HepG2 (cell line): ENCODE measurements around the gene HOXA6. TPM values are rescaled to one million over a fixed set of nuclear protein-coding genes. Genes with fewer than 3 reads are reported as not detected.

Experiments
- ATAC-seq: fragments of 200-7000 bp; cut with Tn5 transposase; 3 replicates; pipeline ENCODE4 v1.9.1; 2020; ENCODE audit warnings: mild to moderate bottlenecking, moderate library complexity
- BruUV-seq: library from RNA; stranded (reverse); fragments of 400-500 nt; replicated peaks from 2 replicates; lab custom pipeline; 2021; lab: Mats Ljungman, UMichigan
- CTCF ChIA-PET: fragments of 300-600 bp; formaldehyde crosslinking; extraction: SDS; loops from one replicate; lab custom pipeline; 2021; ENCODE audit warnings: low total read pairs, inconsistent platforms, low intra/inter-chr PET ratio; lab: Yijun Ruan, JAX
- POLR2A ChIA-PET: fragments of 350-600 bp; sonication (Branson Sonifier 250); formaldehyde crosslinking; loops from one replicate; lab custom pipeline; 2020; ENCODE audit warnings: antibody characterized with exemption, inconsistent platforms; lab: Yijun Ruan, JAX
- DNase-seq: peaks from one replicate; pipeline ENCODE4 v3.0.0-alpha.2; 2015; ENCODE audit warnings: low spot score
- FAIRE-seq: peaks from 3 replicates; lab custom pipeline; 2011; peaks lifted over from hg19 to GRCh38; lab: Jason Lieb, UNC
- H2AFZ ChIP-seq: one replicate; pipeline ENCODE4 v1.6.1; 2011; ENCODE audit warnings: low read length, inconsistent platforms
- H3K27ac ChIP-seq: fragments of 300-600 bp; 3 replicates; pipeline ENCODE4 v1.8.0; 2011; ENCODE audit warnings: mixed run types, mild to moderate bottlenecking, mixed read lengths, low read length, inconsistent platforms; ENCODE audit not compliant: insufficient read depth; ENCODE audit errors: extremely low read length
- H3K27me3 ChIP-seq, 2 experiments: fragments of 200-600 bp in 1 of 2; 2 replicates in 1 of 2; 3 replicates in 1 of 2; pipeline versions ENCODE4 v1.6.0 to v1.8.0; 2011; ENCODE audit warnings: low read length in 2 of 2, mild to moderate bottlenecking in 2 of 2, moderate library complexity in 2 of 2, inconsistent platforms in 1 of 2; ENCODE audit not compliant: insufficient read depth in 2 of 2, control insufficient read depth in 1 of 2
- H3K36me3 ChIP-seq, 2 experiments: fragments of 200-600 bp in 1 of 2; replicated peaks in 1 of 2; 2 replicates in 1 of 2; 3 replicates in 1 of 2; pipeline versions ENCODE4 v1.5.1 to v1.8.0; 2011; ENCODE audit warnings: low read length in 2 of 2, inconsistent platforms in 1 of 2; ENCODE audit not compliant: insufficient read depth in 2 of 2, control insufficient read depth in 1 of 2
- H3K4me1 ChIP-seq: 2 replicates; pipeline ENCODE4 v1.5.1; 2012; ENCODE audit warnings: low read length, inconsistent platforms; ENCODE audit not compliant: insufficient read depth
- H3K4me2 ChIP-seq: 2 replicates; pipeline ENCODE4 v1.6.0; 2011; ENCODE audit warnings: low read depth, low read length, inconsistent platforms
- H3K4me3 ChIP-seq, 3 experiments: fragments of 200-600 bp in 1 of 3; sonication (generic), shearing (Covaris generic) in 1 of 3; replicated peaks in 1 of 3; 2 replicates each; pipeline ENCODE4 v1.5.1; 2011 to 2016; ENCODE audit warnings: low read length in 3 of 3, inconsistent platforms in 2 of 3, low read depth in 2 of 3, mild to moderate bottlenecking in 2 of 3, control low read depth in 1 of 3, mixed read lengths in 1 of 3; ENCODE audit not compliant: insufficient read depth in 1 of 3
- H3K79me2 ChIP-seq: one replicate; pipeline ENCODE4 v1.6.1; 2011; ENCODE audit warnings: low read length, inconsistent platforms; ENCODE audit not compliant: insufficient read depth
- H3K9ac ChIP-seq: 2 replicates; pipeline ENCODE4 v1.6.0; 2011; ENCODE audit warnings: mild to moderate bottlenecking, low read depth, low read length, inconsistent platforms; ENCODE audit not compliant: insufficient read depth
- H3K9me3 ChIP-seq: 2 replicates; pipeline ENCODE4 v1.5.1; 2012; ENCODE audit warnings: mild to moderate bottlenecking, low read length
- H4K20me1 ChIP-seq: 2 replicates; pipeline ENCODE4 v1.6.0; 2011; ENCODE audit warnings: inconsistent platforms, mild to moderate bottlenecking, low read length, moderate library complexity; ENCODE audit not compliant: insufficient read depth
- ARID2 ChIP-seq: sonication (generic); formaldehyde crosslinking; IDR thresholded peaks from 2 replicates; pipeline ENCODE4 v1.8.1; 2022; ENCODE audit warnings: mild to moderate bottlenecking, missing genetic modification reagents, borderline replicate concordance
- ARNT ChIP-seq: fragments of 450-650 bp; IDR thresholded peaks from 2 replicates; pipeline ENCODE4 v1.6.1; 2017
- CAMTA2 ChIP-seq: sonication (generic); formaldehyde crosslinking; IDR thresholded peaks from 2 replicates; pipeline ENCODE4 v1.4.0; 2020; ENCODE audit warnings: mild to moderate bottlenecking, missing genetic modification reagents, borderline replicate concordance
- SMC3 ChIP-seq: IDR thresholded peaks from 2 replicates; pipeline ENCODE4 v1.6.1; 2011; ENCODE audit warnings: low read length, improper control_type of control experiment
- ZBTB21 ChIP-seq: sonication (generic); formaldehyde crosslinking; IDR thresholded peaks from 2 replicates; pipeline ENCODE4 v1.4.0; 2020; ENCODE audit warnings: missing genetic modification reagents
- ZHX2 ChIP-seq, 2 experiments: sonication (generic) in 1 of 2; formaldehyde crosslinking in 1 of 2; IDR thresholded peaks; 2 replicates each; pipeline versions ENCODE4 v1.6.1 to v1.9.0; 2014 to 2022; ENCODE audit warnings: antibody characterized with exemption in 1 of 2, borderline replicate concordance in 1 of 2, inconsistent platforms in 1 of 2, low read depth in 1 of 2, missing genetic modification reagents in 1 of 2
- ZNF143 ChIP-seq: sonication (generic); formaldehyde crosslinking; IDR thresholded peaks from 2 replicates; pipeline ENCODE4 v1.4.0; 2020; ENCODE audit warnings: missing genetic modification reagents
- ZNF567 ChIP-seq: sonication (generic); formaldehyde crosslinking; IDR thresholded peaks from 2 replicates; pipeline ENCODE4 v1.8.1; 2023; ENCODE audit warnings: mild to moderate bottlenecking, missing genetic modification reagents, borderline replicate concordance
- WGBS: methylation state at CpG from one replicate; pipeline ENCODE4 v1.1.6; 2017; ENCODE audit warnings: low lambda C conversion rate; 5-methylcytosine and 5-hydroxymethylcytosine counted together
- in situ Hi-C: cut with HindIII; loops from 2 replicates; pipeline ENCODE4 v1.10.0; 2017; ENCODE audit warnings: low pct_unique_long_range_greater_than_20kb; ENCODE audit not compliant: extremely low pct_ligation_motif_present
- intact Hi-C: fragments of 100-400 bp; cut with micrococcal nuclease; formaldehyde crosslinking; loops from one replicate; pipeline ENCODE4 v1.10.0; 2022; ENCODE audit not compliant: unreplicated experiment
- polyA plus RNA-seq, 8 experiments: library from polyadenylated mRNA; depleted of rRNA in 3 of 8; stranded (reverse) in 7 of 8; unstranded in 1 of 8; fragments of >200 nt; fragmentation: Illumina TruSeq in 4 of 8; extraction: Trizol in 4 of 8; gene quantifications; 2 replicates each; pipeline versions ENCODE4 v1.2.1 to v1.2.3, GENCODE V29; 2011 to 2016; ENCODE audit warnings: low read depth in 4 of 8, missing spikeins in 1 of 8, mixed read lengths in 1 of 8; ENCODE audit not compliant: insufficient read depth in 1 of 8
- total RNA-seq, 5 experiments: library from RNA; depleted of rRNA; stranded (reverse); fragments of >200 nt; fragmentation: Illumina TruSeq; extraction: Trizol; gene quantifications; 2 replicates each; pipeline ENCODE4 v1.2.3, GENCODE V29; 2016; ENCODE audit warnings: low read depth in 1 of 5

The HOXA6 gene
- total and polyA plus RNA-seq, 2 of the 13 experiments (the other 11 are each of a cell fraction or from before 2014, with no cell fraction given) = 1.3 to 1.5 TPM

- Histone ChIP-seq H3K36me3 (no peaks in the 10 kb centered on the region), H4K20me1 (no peaks in the 10 kb centered on the region), H3K27me3 (peaks cover 2 to 37% of the 10 kb centered on the region in 2 experiments), H3K4me1 (0 out of 2 replicates have a peak, but pooled peaks cover 4% of the 10 kb centered on the region), H3K4me3 (no peak overlapping the region), H3K79me2 (no peaks in the 10 kb centered on the region), H3K27ac (no peak overlapping the region), H3K4me2 (no peak overlapping the region), H3K9ac (no peak overlapping the region), H2AFZ (no peak overlapping the region), H3K9me3 (no peaks in the 10 kb centered on the region)
- no TSS peak for BruUV-seq
- FAIRE-seq (no peak), ATAC-seq (no peak), DNase-seq (no peak)
- in situ Hi-C loops = loop anchor here (25.0 kb wide), 1 partner anchor 1075 kb away; no protein-coding TSS in a partner anchor
- WGBS = 59% methylated on average over 7 of the region's 7 CpGs
- TF ChIP-seq ZNF567 (CRISPR knock-in tag) (no peak), SMC3 (no peak), CAMTA2 (CRISPR knock-in tag) (no peak)
- POLR2A ChIA-PET = no interaction called here
- CTCF ChIA-PET = no interaction called here
- intact Hi-C loops = loop anchor here (5.0 kb wide), 1 partner anchor 480 kb away; no protein-coding TSS in a partner anchor
Measured at GRCh38 chr7:27162561-27163287, 15.2 kb upstream of the HOXA6 start.

- H2AFZ ChIP-seq = no peak overlapping the region
- H3K4me1 ChIP-seq = 0 out of 2 replicates have a peak, but pooled peaks cover 4% of the 10 kb centered on the region
- POLR2A ChIA-PET = no interaction called here
- no peak for TF ChIP-seq ZNF143 (CRISPR knock-in tag)
- TF ChIP-seq ZHX2 (IDR thresholded peaks at IDR 0.05; ENCODE audit: low read depth) = no peak
- TF ChIP-seq ZHX2 (CRISPR knock-in tag; IDR thresholded peaks at IDR 0.05; ENCODE audit: borderline replicate concordance) = no peak
- no peak for TF ChIP-seq ZBTB21 (CRISPR knock-in tag)
- TF ChIP-seq ARNT = no peak
- TF ChIP-seq ARID2 (CRISPR knock-in tag) = no peak
Measured at GRCh38 chr7:27161721-27162560, 14.4 kb upstream of the HOXA6 start.

More at GRCh38 chr7:27161721-27162560, 14.4 kb upstream of the HOXA6 start:
- CTCF ChIA-PET = interaction anchor here (0.7 to 1.7 kb wide), 5 partner anchors 11 to 792 kb away, joined by 5 to 13 read pairs (median 8); no protein-coding TSS in a partner anchor
- H3K36me3 ChIP-seq = no peaks in the 10 kb centered on the region
- no peak overlapping the region for H3K9ac ChIP-seq
- H3K79me2 ChIP-seq = no peaks in the 10 kb centered on the region
- DNase-seq = no peak
- H3K27me3 ChIP-seq = peaks cover 2 to 39% of the 10 kb centered on the region in 2 experiments
- ATAC-seq = no peak
- 58% methylated on average over 26 of the region's 30 CpGs for WGBS
- intact Hi-C loops = loop anchor here (1.0 to 5.0 kb wide), 2 partner anchors 480 to 793 kb away; no protein-coding TSS in a partner anchor
- H3K27ac ChIP-seq = no peak overlapping the region
- BruUV-seq = no TSS peak
- H4K20me1 ChIP-seq = no peaks in the 10 kb centered on the region
- no peak overlapping the region for H3K4me3 ChIP-seq
- in situ Hi-C loops = loop anchor here (25.0 kb wide), 1 partner anchor 1075 kb away; no protein-coding TSS in a partner anchor
- no peak for FAIRE-seq
- no peaks in the 10 kb centered on the region for H3K9me3 ChIP-seq
- H3K4me2 ChIP-seq = no peak overlapping the region
